IPS DF 4.7 (cell line): ENCODE measurements around the gene DEFB131B.
A peak's percentile ranks its signal among the peaks of the same experiment; 100 is the strongest.
"Not testable (repeated sequence)": the region's sequence is repeated elsewhere in the genome, so short reads cannot be mapped to it uniquely, and the experiment has no call there.

ENCODE experiments used
- DNase-seq: peaks from one replicate; pipeline ENCODE4 v3.0.0-alpha.2; 2013; ENCODE audit warnings: low spot score; ENCODE audit errors: extremely low read depth

Gene DEFB131B

GRCh38 chr11:71878059-71878458, at the start of gene DEFB131B:
DEFB131B (plus strand) TSS chr11:71878453; CDS start chr11:71878453, 0 bp downstream.
- not testable (repeated sequence) for DNase-seq

- DNase-seq: not testable (repeated sequence)
Measured at GRCh38 chr11:71829247-71829646, 49.0 kb upstream of the DEFB131B start.

- not testable (repeated sequence) for DNase-seq
Measured at GRCh38 chr11:71829686-71830085, 48.6 kb upstream of the DEFB131B start.

GRCh38 chr11:71832811-71833210, 45.4 kb upstream of the DEFB131B start, which contains the start of gene DEFB108B:
DEFB108B (plus strand) TSS chr11:71833200; CDS start chr11:71833200, 0 bp downstream.
- DNase-seq: not testable (repeated sequence)

GRCh38 chr11:71842720-71843119, 35.5 kb upstream of the DEFB131B start:
- not testable (repeated sequence) for DNase-seq

- DNase-seq: not testable (repeated sequence)
Measured at GRCh38 chr11:71843355-71843754, 34.9 kb upstream of the DEFB131B start.

- peak; percentile 19 for DNase-seq
Measured at GRCh38 chr11:71843858-71844257, 34.4 kb upstream of the DEFB131B start.

- not testable (repeated sequence) for DNase-seq
Measured at GRCh38 chr11:71853895-71854294, 24.4 kb upstream of the DEFB131B start.

GRCh38 chr11:71855880-71856279, 22.4 kb upstream of the DEFB131B start:
- DNase-seq: not testable (repeated sequence)

GRCh38 chr11:71860835-71861234, 17.4 kb upstream of the DEFB131B start:
- not testable (repeated sequence) for DNase-seq

- peak; percentile 56 for DNase-seq
Measured at GRCh38 chr11:71863978-71864627, 14.2 kb upstream of the DEFB131B start.

- not testable (repeated sequence) for DNase-seq
Measured at GRCh38 chr11:71867209-71867608, 11.0 kb upstream of the DEFB131B start.

- DNase-seq: not testable (repeated sequence)
Measured at GRCh38 chr11:71869931-71870330, 8.3 kb upstream of the DEFB131B start.

GRCh38 chr11:71870661-71871060, 7.6 kb upstream of the DEFB131B start:
- not testable (repeated sequence) for DNase-seq

GRCh38 chr11:71876262-71876661, 2.0 kb upstream of the DEFB131B start:
- not testable (repeated sequence) for DNase-seq

- not testable (repeated sequence) for DNase-seq
Measured at GRCh38 chr11:71885806-71886205, 7.6 kb downstream of the DEFB131B start.

GRCh38 chr11:71888335-71889010, 10.2 kb downstream of the DEFB131B start:
- not testable (repeated sequence) for DNase-seq

GRCh38 chr11:71889181-71889872, 11.1 kb downstream of the DEFB131B start:
- DNase-seq: not testable (repeated sequence)

GRCh38 chr11:71895961-71896360, 17.7 kb downstream of the DEFB131B start:
- DNase-seq: no peak

GRCh38 chr11:71901137-71901536, 22.9 kb downstream of the DEFB131B start:
- DNase-seq: not testable (repeated sequence)

- DNase-seq: no peak
Measured at GRCh38 chr11:71908218-71908617, 30.0 kb downstream of the DEFB131B start.

GRCh38 chr11:71910775-71911174, 32.5 kb downstream of the DEFB131B start:
- not testable (repeated sequence) for DNase-seq
